22Rv1 (cell line): Measurements from ENCODE around the gene KIRREL1.

Experiments
- H3K27ac ChIP-seq: fragments of 450-650 bp; 2 replicates; pipeline ENCODE4 v1.5.1; 2017
- CTCF ChIP-seq: fragments of 450-650 bp; IDR thresholded peaks from 2 replicates; pipeline ENCODE4 v1.5.1; 2017; ENCODE audit warnings: mild to moderate bottlenecking
- ZFX ChIP-seq: fragments of 450-650 bp; IDR thresholded peaks from 2 replicates; pipeline ENCODE4 v1.6.1; 2017; ENCODE audit warnings: antibody characterized with exemption, borderline replicate concordance

KIRREL1 gene

GRCh38 chr1:158000507-158000906 is 7.1 kb downstream of the KIRREL1 start:
- TF ChIP-seq CTCF (no peak), ZFX (no peak)
- H3K27ac ChIP-seq = no peak overlapping the region

- H3K27ac ChIP-seq = no peak overlapping the region
- TF ChIP-seq ZFX (no peak), CTCF (no peak)
Measured at GRCh38 chr1:158002022-158002630, 8.7 kb downstream of the KIRREL1 start.

GRCh38 chr1:158002631-158003405 is 9.4 kb downstream of the KIRREL1 start:
- no peak overlapping the region for H3K27ac ChIP-seq
- TF ChIP-seq ZFX (no peak), CTCF (no peak)

- TF ChIP-seq CTCF (no peak), ZFX (no peak)
- H3K27ac ChIP-seq = no peak overlapping the region
Measured at GRCh38 chr1:158003406-158003800, 10.0 kb downstream of the KIRREL1 start.

GRCh38 chr1:158005224-158005623 is 11.8 kb downstream of the KIRREL1 start:
- no peak overlapping the region for H3K27ac ChIP-seq

GRCh38 chr1:158007180-158007579 is 13.7 kb downstream of the KIRREL1 start:
- TF ChIP-seq ZFX = no peak
- TF ChIP-seq CTCF = no peak
- no peak overlapping the region for H3K27ac ChIP-seq

More at GRCh38 chr1:158005224-158005623, 11.8 kb downstream of the KIRREL1 start:
- TF ChIP-seq CTCF (no peak), ZFX (no peak)
